Measurements from ENCODE around the gene KCNS3.

The KCNS3 gene

DNA sequence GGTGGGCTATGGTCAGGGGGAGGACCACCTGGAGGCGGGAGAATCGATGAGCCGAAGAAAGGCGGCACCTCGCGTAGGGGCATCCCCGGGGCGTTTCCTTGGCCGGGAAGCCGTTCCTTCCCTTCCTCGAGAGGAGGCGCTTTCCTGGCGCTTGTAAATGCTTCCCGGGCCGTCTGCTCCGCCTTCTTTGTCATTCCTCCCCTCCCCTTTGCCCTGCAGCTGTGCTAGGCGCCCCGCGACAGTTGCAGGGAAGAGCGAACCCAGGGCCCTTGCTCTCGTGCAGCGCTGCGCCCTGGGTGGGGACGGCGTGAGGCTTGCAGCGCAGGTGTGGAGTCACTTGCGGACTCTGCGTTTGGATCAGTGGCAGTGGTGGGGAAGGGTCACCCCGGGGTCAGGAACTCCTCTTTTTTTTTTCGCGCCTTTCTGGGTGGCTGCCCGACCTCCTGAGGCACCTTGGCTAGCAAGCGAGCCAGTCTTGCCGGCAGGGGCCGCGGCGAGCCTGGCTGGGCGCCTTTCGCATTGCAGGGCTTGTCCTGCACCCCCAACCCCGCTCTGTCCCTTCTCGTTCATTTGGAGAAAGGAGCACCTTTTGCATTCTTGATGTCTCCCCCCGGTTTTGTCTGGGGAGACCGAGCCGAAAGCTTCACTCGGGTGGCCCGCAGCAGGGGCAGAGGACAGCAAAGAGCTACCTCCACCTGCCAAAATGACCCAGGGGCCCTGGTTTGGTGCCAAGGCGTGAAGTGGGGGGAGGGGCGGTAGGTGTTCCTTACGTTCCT is 858 bp downstream of the KCNS3 start:
- DNase-seq = no peak

- DNase-seq = no peak
Measured at GRCh38 chr2:17879913-17880274, 1.4 kb downstream of the KCNS3 start.

GRCh38 chr2:17892770-17893534 is 14.5 kb downstream of the KCNS3 start:
- DNase-seq = no peak

DNA sequence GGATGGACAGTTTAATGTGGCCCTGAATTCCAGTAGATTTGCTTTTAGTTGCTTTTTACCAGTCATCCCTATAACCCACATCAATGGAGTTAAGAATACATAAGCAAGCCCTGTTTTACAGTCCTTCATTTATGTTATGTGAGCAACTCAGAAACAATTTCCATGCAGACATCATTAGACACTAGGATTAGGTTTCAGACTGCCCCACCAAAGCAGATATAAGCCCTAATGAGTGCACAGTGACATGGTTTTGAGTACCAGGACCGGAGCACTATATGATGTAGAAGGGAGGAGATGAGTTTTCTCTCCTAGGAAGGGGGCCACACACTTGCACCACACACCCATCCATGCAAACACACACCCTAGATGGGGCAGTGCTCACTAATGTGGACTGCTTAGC is 15.5 kb downstream of the KCNS3 start:
- DNase-seq = no peak

- no peak for DNase-seq
Measured at GRCh38 chr2:17894556-17894955, 16.1 kb downstream of the KCNS3 start.

DNA sequence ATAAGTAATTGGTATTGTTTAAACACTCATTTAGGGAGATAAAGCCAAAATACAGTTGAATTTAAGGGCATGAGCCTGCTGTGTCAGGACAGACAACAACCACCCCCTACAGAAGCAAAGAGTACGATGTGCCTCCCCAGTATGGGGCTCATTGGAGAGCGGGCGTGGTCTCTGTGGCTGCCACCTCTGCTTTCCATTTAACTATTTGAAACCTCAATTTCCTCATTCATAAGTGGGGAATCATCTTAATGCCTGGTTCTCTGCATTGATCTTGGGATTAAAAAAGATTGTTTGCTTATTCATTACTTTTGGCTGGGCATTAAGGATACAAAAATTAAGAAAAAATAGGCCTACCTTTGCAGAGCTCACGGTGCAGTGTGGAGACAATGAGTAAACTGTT is 21.4 kb downstream of the KCNS3 start:
- DNase-seq = no peak

GRCh38 chr2:17901246-17901645 is 22.8 kb downstream of the KCNS3 start:
- no peak for DNase-seq

GRCh38 chr2:17910980-17911379 is 32.5 kb downstream of the KCNS3 start:
- DNase-seq = no peak

DNA sequence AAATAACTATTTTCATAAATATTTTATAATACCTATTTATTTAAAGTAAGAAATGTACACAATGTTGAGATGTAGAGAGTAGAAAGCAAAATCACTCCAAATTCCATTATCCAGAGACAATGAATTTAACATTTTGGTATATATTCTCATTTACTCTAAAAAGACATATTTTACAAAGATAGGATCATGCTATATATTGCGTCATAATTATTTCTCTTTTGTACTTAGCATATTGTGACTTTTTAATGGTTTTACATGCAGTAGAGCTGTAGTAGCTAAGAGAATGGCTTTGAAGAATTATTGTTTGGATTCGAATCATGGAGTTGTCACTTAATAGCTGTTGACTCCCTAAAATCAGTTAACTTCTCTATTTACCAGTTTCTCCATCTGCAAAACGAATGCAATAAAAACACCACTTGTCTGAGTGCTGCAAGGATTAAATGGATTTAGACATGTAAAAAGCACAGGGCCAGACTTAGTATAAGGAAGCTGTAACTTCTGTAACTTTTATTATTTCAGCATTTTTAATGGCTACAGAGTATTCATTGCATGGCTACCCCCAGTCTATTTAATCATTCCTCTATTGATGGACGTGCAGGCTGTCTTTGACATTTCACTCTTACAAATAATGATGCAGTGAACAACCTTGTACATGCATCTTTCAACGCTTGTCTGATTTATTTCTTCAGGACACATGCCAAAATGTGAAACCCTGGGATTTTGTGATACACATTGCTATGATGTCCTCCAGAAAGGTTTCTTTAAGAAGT is 33.2 kb downstream of the KCNS3 start:
- DNase-seq = no peak

- DNase-seq = no peak
Measured at GRCh38 chr2:17912266-17912691, 33.8 kb downstream of the KCNS3 start.

- DNase-seq = no peak
Measured at GRCh38 chr2:17915099-17915498, 36.6 kb downstream of the KCNS3 start.

GRCh38 chr2:17915811-17916518 is 37.5 kb downstream of the KCNS3 start:
- no peak for DNase-seq

DNA sequence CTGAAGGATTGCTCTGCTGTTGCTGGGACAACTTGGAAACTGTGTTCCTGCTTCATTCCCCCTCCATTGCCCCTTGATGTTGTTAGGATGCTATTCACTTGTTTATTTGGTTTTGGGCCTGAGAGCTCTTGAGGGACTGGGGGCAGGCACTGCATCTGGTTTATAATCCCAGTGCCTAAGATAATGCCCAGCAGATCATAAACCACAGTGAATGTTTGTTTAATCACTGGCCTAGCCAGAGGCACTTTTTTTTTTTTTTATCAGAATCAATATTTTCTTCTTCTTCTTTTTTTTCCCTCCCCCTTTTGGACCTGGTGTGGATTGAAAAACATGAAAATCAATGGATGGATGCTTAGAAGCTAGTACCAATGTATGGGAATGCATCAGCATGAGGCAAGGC is 38.1 kb downstream of the KCNS3 start:
- DNase-seq = no peak

DNA sequence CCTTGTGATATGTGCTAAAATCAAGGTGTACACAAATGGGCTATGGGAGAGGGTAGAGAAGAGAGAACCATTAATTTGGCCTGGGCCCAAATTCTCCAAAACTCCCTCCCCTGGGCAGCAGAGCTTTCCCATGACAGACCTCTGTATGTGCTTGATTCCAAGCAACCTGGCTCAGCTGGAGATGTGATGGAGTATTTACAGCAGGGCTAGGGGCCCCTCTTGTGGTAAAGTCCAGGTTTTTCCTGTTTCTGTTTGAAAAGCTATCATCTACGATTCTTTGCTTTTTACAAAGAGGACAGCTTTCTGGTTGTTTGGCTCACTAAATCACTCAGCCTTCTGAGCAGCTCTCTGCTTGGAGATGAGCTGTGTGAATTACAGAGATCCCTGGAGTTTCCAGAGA is 40.3 kb downstream of the KCNS3 start:
- DNase-seq = no peak

GRCh38 chr2:17930773-17931172 is 52.3 kb downstream of the KCNS3 start:
- no peak for DNase-seq

DNA sequence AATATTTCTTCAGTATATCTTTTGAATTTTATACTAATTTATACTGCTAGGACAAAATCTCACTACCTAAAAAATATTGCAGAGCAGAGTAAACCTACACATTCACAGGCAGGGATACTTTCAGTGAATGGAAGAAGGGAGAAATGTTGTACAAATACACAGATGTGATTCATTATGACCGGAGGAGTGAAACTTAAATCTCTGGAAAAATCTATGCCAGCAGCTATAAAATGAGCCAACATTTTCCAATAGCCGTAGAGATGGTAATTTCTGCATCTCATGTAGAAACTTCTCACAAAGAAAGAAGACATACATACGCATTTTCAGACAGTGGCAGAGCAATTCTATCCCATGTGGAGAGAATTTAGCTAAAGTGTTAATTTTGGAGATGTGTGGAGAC is 54.8 kb downstream of the KCNS3 start:
- DNase-seq = no peak

DNA sequence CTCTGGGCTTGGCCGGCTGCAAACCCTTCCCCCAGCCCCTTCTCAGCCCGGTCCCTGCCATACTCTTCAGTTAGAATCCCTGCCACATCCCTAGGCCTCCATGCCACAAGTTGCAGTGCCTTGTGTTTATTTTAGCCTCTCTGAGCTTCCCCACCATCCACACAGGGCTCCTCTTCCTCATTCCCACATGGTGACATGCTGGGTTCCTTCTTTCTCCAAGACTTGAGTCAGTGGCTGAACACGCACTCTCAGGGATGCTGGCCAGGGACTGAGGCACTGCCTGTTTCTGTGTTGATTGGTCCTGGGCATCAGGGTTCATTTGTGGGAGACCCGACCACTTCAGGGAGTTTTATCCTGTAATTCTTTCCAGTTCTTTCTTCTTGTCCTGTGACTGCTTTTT is 56.3 kb downstream of the KCNS3 start:
- no peak for DNase-seq

DNA sequence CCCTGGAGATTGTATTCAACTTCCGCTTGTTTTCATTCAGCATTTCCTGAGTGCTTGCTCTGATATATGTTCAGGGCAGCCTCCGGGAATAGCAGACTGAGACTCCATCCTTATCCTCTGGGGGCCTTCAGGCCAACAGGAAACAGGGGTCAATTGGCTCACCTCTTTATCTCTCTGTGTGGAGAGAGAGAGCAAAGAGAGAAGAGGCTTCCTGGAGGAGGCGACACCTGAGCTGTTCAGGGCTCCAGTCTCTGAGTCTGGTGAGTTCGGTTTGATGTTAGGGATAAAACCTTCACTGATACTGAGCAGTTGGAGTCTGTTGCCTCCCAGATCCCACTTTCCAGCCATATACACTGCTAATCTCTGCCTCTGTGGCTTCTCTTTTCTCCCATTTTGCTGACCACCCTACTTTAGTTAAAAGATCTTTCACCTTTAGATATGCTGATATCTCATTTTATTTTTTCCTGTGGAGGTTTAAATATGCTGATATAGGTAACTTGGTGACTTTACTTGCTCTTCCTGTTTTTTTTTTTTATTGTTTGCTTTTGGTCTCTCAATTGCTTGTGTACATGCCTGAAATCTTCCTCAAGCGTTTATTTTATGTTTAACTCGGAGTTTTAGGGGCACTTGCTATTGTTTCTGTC is 56.9 kb downstream of the KCNS3 start:
- no peak for DNase-seq

GRCh38 chr2:17936599-17936998 is 58.1 kb downstream of the KCNS3 start:
- DNase-seq = no peak

DNA sequence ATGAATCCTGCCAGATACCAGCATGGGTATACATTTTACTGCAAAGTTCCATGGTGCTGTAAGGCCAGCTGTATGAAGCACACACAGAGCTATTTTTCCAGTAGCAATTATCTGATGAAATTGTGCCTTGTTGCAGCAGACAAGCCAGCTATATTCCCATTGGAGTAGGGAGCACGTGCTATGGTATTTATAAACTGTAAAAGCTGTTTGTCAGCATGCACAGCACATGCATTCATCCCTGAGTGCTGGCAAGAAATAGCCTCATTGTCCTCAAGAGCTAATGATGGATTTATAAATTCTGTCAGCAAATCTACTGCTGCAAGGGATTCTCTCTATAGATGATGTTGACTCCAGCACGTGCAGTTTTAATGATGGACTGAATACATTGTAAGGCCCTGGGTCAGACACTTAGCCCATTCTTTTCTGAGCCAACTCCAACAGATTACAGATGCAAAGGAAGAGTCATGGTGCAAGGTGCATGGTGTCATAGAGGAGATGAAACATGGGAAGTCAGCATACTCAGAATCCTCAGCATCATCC is 61.7 kb downstream of the KCNS3 start:
- DNase-seq = no peak

GRCh38 chr2:17943444-17943843 is 65.0 kb downstream of the KCNS3 start:
- DNase-seq = no peak

DNA sequence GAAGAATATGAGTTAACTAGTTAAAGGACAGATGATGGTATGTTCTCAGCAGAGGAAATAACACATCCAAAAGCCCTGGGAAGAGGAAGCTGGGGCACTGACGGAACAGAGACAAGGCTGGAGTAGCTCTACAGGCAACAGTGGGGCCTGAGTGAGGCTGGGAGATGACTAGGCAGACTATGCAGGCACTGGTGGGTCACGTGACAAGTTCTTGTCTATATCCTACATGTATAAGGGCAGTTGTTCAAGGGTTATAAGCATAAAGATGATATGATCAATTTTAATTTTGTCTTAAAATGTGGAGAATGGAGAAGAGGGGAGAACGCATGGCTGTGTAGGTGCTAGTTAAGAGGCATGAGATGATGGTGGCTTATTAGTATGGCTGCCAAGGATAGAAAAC is 68.6 kb downstream of the KCNS3 start:
- no peak for DNase-seq

Measured in cerebellar nuclear complex (tissue), 1 donor.